Testis (tissue), 3 donors: ENCODE data around the gene GRIP1. TPM values are rescaled to one million over a fixed set of nuclear protein-coding genes. Genes with fewer than 3 reads are reported as not detected.

Source experiments
- DNase-seq: peaks from one replicate; pipeline ENCODE4 v3.0.0-alpha.2; 2019
- H3K27ac ChIP-seq, 2 donors: fragments of 200-600 bp; sonication (generic); one replicate each; pipeline ENCODE4 v1.5.1; 2019
- H3K27me3 ChIP-seq: fragments of 200-600 bp; sonication (generic); one replicate; pipeline ENCODE4 v1.5.1; 2019
- H3K36me3 ChIP-seq: fragments of 200-600 bp; sonication (generic); one replicate; pipeline ENCODE4 v1.5.1; 2017; ENCODE audit warnings: low read depth; ENCODE audit errors: missing control alignments
- H3K4me1 ChIP-seq: fragments of 200-600 bp; sonication (generic); one replicate; pipeline ENCODE4 v1.5.1; 2019
- H3K4me3 ChIP-seq, 2 donors: fragments of 200-600 bp; sonication (generic); one replicate each; pipeline ENCODE4 v1.5.1; 2017 to 2019
- H3K9me3 ChIP-seq: fragments of 200-600 bp; sonication (generic); one replicate; pipeline ENCODE4 v1.5.1; 2017
- CTCF ChIP-seq, 3 experiments: fragments of 450-650 bp in 2 of 3; fragments of 200-600 bp in 1 of 3; sonication (generic) in 1 of 3; IDR thresholded peaks; one replicate each; pipeline ENCODE4 v1.5.1; 2016 to 2019; ENCODE audit warnings: antibody characterized with exemption in 3 of 3, mild to moderate bottlenecking in 2 of 3, moderate library complexity in 1 of 3
- POLR2A ChIP-seq: fragments of 450-650 bp; IDR thresholded peaks from one replicate; pipeline ENCODE4 v1.6.1; 2017; ENCODE audit warnings: antibody characterized with exemption, mild to moderate bottlenecking, moderate library complexity
- WGBS, 2 donors: methylation state at CpG; one replicate each; pipeline ENCODE4 v1.1.5; 2018; 5-methylcytosine and 5-hydroxymethylcytosine counted together
- intact Hi-C: fragments of 100-400 bp; cut with DNase I; formaldehyde crosslinking; loops from one replicate; pipeline ENCODE4 v1.15.1; 2023; ENCODE audit warnings: low total_unique reads
- polyA plus RNA-seq: library from polyadenylated mRNA; stranded (reverse); fragments of 350-450 nt; fragmentation: Illumina TruSeq; extraction: RNeasy Lipid Tissue Mini Kit (QIAGEN cat#74804); gene quantifications from one replicate; pipeline ENCODE4 v1.2.3, GENCODE V29; 2014; ENCODE audit warnings: low read depth, low replicate concordance; ENCODE audit not compliant: insufficient read depth
- total RNA-seq, 2 donors: library from RNA; depleted of rRNA; stranded (reverse); fragments of >200 nt; gene quantifications; one replicate each; pipeline ENCODE4 v1.2.3, GENCODE V29; 2016

GRIP1 gene
- total and polyA plus RNA-seq, 3 donors from 2014 or later = 12.0 to 14.0 (median 12.9) TPM

GRCh38 chr12:66623455-66623854 lies 55.4 kb downstream of the GRIP1 start:
- H3K9me3 ChIP-seq = no peaks in the 10 kb centered on the region
- no peak overlapping the region for H3K4me3 ChIP-seq
- no peaks in the 10 kb centered on the region for H3K4me1 ChIP-seq
- no peaks in the 10 kb centered on the region for H3K36me3 ChIP-seq
- no peaks in the 10 kb centered on the region for H3K27me3 ChIP-seq
- intact Hi-C loops = no loop called here
- no peak overlapping the region for H3K27ac ChIP-seq
- no peak for TF ChIP-seq POLR2A
- TF ChIP-seq CTCF (IDR thresholded peaks at IDR 0.05) = no peak
- no peak for DNase-seq

- Histone ChIP-seq H3K36me3 (no peaks in the 10 kb centered on the region), H3K27ac (no peak overlapping the region), H3K9me3 (no peaks in the 10 kb centered on the region), H3K4me1 (no peaks in the 10 kb centered on the region), H3K27me3 (no peaks in the 10 kb centered on the region), H3K4me3 (no peak overlapping the region)
- 64 to 74% methylated on average over 2 of the region's 2 CpGs for WGBS, 2 donors
- DNase-seq = no peak
- no peak for TF ChIP-seq POLR2A
- no peak for TF ChIP-seq CTCF (IDR thresholded peaks at IDR 0.05)
- intact Hi-C loops = no loop called here
These were observed 58.2 kb downstream of the GRIP1 start for GRCh38 chr12:66620688-66621087.

- TF ChIP-seq POLR2A (no peak), CTCF (IDR thresholded peaks at IDR 0.05) (no peak)
- Histone ChIP-seq H3K4me3 (no peak overlapping the region), H3K27ac (no peak overlapping the region), H3K4me1 (no peaks in the 10 kb centered on the region), H3K27me3 (no peaks in the 10 kb centered on the region), H3K9me3 (no peaks in the 10 kb centered on the region), H3K36me3 (no peaks in the 10 kb centered on the region)
- intact Hi-C loops = no loop called here
- 94 to 98% methylated on average over 1 of the region's 1 CpG for WGBS, 2 donors
- no peak for DNase-seq
These were observed 58.9 kb downstream of the GRIP1 start for GRCh38 chr12:66620026-66620425.

- Histone ChIP-seq H3K36me3 (no peaks in the 10 kb centered on the region), H3K4me1 (no peaks in the 10 kb centered on the region), H3K27me3 (no peaks in the 10 kb centered on the region), H3K27ac (no peak overlapping the region), H3K9me3 (no peaks in the 10 kb centered on the region), H3K4me3 (no peak overlapping the region)
- intact Hi-C loops = no loop called here
- no peak for TF ChIP-seq POLR2A
- no peak for TF ChIP-seq CTCF (IDR thresholded peaks at IDR 0.05)
- 86 to 90% methylated on average over 3 of the region's 3 CpGs for WGBS, 2 donors
- DNase-seq = no peak
These were observed 60.9 kb downstream of the GRIP1 start for GRCh38 chr12:66617991-66618390.

GRCh38 chr12:66612090-66612775 lies 66.6 kb downstream of the GRIP1 start:
- no peaks in the 10 kb centered on the region for H3K9me3 ChIP-seq
- intact Hi-C loops = no loop called here
- no peak for TF ChIP-seq POLR2A
- TF ChIP-seq CTCF (IDR thresholded peaks at IDR 0.05) = no peak

More at GRCh38 chr12:66612090-66612775, 66.6 kb downstream of the GRIP1 start:
- H3K27ac ChIP-seq = no peak overlapping the region
- H3K27me3 ChIP-seq = no peaks in the 10 kb centered on the region
- H3K4me3 ChIP-seq = no peak overlapping the region
- DNase-seq = no peak
- H3K4me1 ChIP-seq = no peaks in the 10 kb centered on the region
- no peaks in the 10 kb centered on the region for H3K36me3 ChIP-seq
